Uterus (tissue), 4 donors: ENCODE measurements around the gene RBM6. TPM values are rescaled to one million over a fixed set of nuclear protein-coding genes. Genes with fewer than 3 reads are reported as not detected.

ENCODE experiments used
- DNase-seq, 2 donors: peaks; one replicate each; pipeline ENCODE4 v3.0.0-alpha.2; 2019 to 2020
- H3K27ac ChIP-seq, 2 donors: fragments of 200-600 bp; sonication (generic); 1 replicate in 1 of 2; 2 replicates in 1 of 2; pipeline ENCODE4 v1.5.1; 2016 to 2018
- H3K27me3 ChIP-seq, 2 donors: fragments of 200-600 bp; sonication (generic); one replicate each; pipeline ENCODE4 v1.5.1; 2018 to 2019; ENCODE audit warnings: control low read depth in 1 of 2
- H3K36me3 ChIP-seq, 2 donors: fragments of 200-600 bp; sonication (generic); one replicate each; pipeline ENCODE4 v1.5.1; 2019; ENCODE audit warnings: control low read depth in 1 of 2
- H3K4me1 ChIP-seq, 2 donors: fragments of 200-600 bp; sonication (generic); one replicate each; pipeline ENCODE4 v1.5.1; 2018 to 2019; ENCODE audit warnings: control low read depth in 1 of 2
- H3K4me3 ChIP-seq, 2 donors: fragments of 200-600 bp; sonication (generic); 1 replicate in 1 of 2; 2 replicates in 1 of 2; pipeline ENCODE4 v1.5.1; 2018 to 2019; ENCODE audit warnings: mild to moderate bottlenecking in 1 of 2
- H3K9me3 ChIP-seq, 2 donors: fragments of 200-600 bp; sonication (generic); one replicate each; pipeline ENCODE4 v1.5.1; 2019; ENCODE audit warnings: control low read depth in 1 of 2
- POLR2A ChIP-seq, 2 donors: fragments of 450-650 bp; IDR thresholded peaks; one replicate each; pipeline ENCODE4 v1.6.1; 2016; ENCODE audit warnings: antibody characterized with exemption in 2 of 2, mild to moderate bottlenecking in 1 of 2, moderate library complexity in 1 of 2
- intact Hi-C: fragments of 100-400 bp; cut with DNase I; formaldehyde crosslinking; loops from one replicate; pipeline ENCODE4 v1.15.1; 2023; ENCODE audit warnings: low total_unique reads
- total RNA-seq, 4 donors: library from RNA; depleted of rRNA in 3 of 4; stranded (reverse); fragments of >200 nt in 3 of 4; gene quantifications; one replicate each; pipeline versions ENCODE4 v1.1.0 to v1.2.4, GENCODE V29; 2014 to 2023
- TF ChIP-seq, protein P1 (sequence below), 4 experiments: fragments of 200-600 bp in 2 of 4; fragments of 450-650 bp in 2 of 4; sonication (generic) in 2 of 4; IDR thresholded peaks; one replicate each; pipeline ENCODE4 v1.5.1; 2016 to 2019; ENCODE audit warnings: antibody characterized with exemption in 4 of 4, mild to moderate bottlenecking in 2 of 4, moderate library complexity in 1 of 4
- donor health status: DM: yes; HTN: yes; CAD: no.

RBM6 gene
- total RNA-seq, 4 donors from 2014 or later = 63.2 to 143 (median 116) TPM

DNA sequence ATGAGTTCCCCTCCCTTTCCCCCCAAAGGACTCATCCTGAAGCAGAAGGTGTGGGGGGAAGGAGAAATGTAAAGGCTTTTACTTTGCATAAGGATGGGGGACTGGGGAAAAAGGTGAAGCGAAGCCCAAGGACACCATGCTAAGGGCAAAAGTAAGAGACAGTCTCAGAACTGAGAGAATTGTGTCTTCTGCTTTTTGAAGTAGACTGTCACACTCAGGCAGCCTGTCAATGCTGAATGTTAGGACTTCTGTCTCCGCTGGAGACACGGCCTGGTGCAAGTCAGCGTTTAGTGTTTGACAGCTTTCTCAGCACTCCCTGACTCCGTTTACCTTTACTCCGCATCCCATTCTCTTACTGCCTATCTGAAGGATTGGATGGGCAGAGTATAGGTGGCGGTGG, 162.6 kb downstream of the RBM6 start:
- no peak for DNase-seq
- Histone ChIP-seq H3K36me3 (no peaks in the 10 kb centered on the region), H3K4me1 (no peaks in the 10 kb centered on the region), H3K4me3 (no peak overlapping the region), H3K27ac (no peak overlapping the region), H3K27me3 (no peaks in the 10 kb centered on the region), H3K9me3 (no peaks in the 10 kb centered on the region)
- no peak for TF ChIP-seq POLR2A (IDR thresholded peaks at IDR 0.05)
- TF ChIP-seq, protein P1, sequence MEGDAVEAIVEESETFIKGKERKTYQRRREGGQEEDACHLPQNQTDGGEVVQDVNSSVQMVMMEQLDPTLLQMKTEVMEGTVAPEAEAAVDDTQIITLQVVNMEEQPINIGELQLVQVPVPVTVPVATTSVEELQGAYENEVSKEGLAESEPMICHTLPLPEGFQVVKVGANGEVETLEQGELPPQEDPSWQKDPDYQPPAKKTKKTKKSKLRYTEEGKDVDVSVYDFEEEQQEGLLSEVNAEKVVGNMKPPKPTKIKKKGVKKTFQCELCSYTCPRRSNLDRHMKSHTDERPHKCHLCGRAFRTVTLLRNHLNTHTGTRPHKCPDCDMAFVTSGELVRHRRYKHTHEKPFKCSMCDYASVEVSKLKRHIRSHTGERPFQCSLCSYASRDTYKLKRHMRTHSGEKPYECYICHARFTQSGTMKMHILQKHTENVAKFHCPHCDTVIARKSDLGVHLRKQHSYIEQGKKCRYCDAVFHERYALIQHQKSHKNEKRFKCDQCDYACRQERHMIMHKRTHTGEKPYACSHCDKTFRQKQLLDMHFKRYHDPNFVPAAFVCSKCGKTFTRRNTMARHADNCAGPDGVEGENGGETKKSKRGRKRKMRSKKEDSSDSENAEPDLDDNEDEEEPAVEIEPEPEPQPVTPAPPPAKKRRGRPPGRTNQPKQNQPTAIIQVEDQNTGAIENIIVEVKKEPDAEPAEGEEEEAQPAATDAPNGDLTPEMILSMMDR (IDR thresholded peaks at IDR 0.05) = no peak
- intact Hi-C loops = no loop called here

DNA sequence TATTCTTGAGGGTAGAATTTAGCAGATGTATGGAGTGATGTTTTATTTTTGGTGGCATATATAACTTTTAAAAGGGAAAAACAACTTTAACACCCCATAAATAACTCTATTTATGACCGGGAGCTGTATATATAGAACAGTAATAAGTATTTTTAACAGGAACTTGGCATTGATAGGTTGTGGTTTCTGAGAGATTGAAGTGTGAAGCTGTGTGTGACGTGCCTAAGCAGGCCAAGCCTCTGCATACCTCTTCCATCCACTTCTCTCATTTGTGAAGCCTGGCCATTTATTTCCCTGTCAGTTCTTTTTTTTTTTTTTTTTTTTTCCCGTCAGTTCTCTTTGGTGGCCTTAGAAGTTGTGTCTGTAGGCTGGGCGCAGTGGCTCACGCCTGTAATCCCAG, 171.8 kb downstream of the RBM6 start:
- no peaks in the 10 kb centered on the region for H3K27me3 ChIP-seq
- no peaks in the 10 kb centered on the region for H3K36me3 ChIP-seq
- TF ChIP-seq POLR2A (IDR thresholded peaks at IDR 0.05) = no peak
- TF ChIP-seq, protein P1 (IDR thresholded peaks at IDR 0.05) = no peak
- H3K4me1 ChIP-seq = no peaks in the 10 kb centered on the region
- intact Hi-C loops = no loop called here
- H3K9me3 ChIP-seq = no peaks in the 10 kb centered on the region
- H3K4me3 ChIP-seq = no peak overlapping the region
- H3K27ac ChIP-seq = no peak overlapping the region
- DNase-seq = no peak

DNA sequence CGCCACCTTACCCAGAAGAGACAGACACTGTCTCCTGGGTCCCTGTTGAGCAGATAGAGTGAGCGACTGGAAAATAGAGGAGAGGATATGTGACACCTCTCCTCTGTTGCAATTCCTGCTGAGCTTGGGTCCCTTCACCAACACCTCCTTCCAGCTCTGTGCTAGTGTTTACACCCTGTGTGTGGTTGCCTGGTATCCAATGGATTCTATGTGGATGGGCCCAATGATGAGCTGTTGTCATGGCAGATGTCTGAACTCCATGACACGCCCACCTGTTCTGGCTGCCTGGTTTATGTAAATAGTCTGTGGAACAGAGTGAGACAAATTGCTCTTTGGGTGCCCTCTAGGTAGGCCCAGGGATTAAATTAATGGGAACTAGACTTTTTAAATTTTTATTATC, 172.5 kb downstream of the RBM6 start:
- no peaks in the 10 kb centered on the region for H3K4me1 ChIP-seq
- intact Hi-C loops = no loop called here
- no peak for TF ChIP-seq POLR2A (IDR thresholded peaks at IDR 0.05)
- TF ChIP-seq, protein P1 (IDR thresholded peaks at IDR 0.05) = no peak
- no peak overlapping the region for H3K27ac ChIP-seq
- H3K9me3 ChIP-seq = no peaks in the 10 kb centered on the region
- no peak for DNase-seq
- no peak overlapping the region for H3K4me3 ChIP-seq
- no peaks in the 10 kb centered on the region for H3K27me3 ChIP-seq
- H3K36me3 ChIP-seq = no peaks in the 10 kb centered on the region

DNA sequence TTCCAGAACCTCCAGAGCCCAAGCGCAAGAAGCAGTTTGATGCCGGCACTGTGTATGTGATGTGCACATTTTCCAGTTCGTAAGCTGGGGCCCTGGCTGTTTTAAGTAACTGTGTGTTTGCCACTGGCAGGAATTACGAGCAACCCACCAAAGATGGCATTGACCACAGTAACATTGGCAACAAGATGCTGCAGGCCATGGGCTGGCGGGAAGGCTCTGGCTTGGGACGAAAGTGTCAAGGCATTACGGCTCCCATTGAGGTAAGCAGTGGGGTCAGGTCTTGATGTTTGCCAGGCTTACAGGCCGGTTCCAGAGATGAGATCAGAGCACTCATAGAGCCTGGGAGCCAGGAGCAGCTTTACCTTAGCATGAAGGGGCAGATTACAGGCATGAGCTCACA, 177.2 kb downstream of the RBM6 start:
- DNase-seq = no peak
- Histone ChIP-seq H3K4me1 (peaks cover 0 to 3% of the 10 kb centered on the region in 2 donors), H3K27ac (no peak overlapping the region), H3K36me3 (no peaks in the 10 kb centered on the region), H3K4me3 (no peak overlapping the region), H3K27me3 (no peaks in the 10 kb centered on the region), H3K9me3 (no peaks in the 10 kb centered on the region)
- intact Hi-C loops = no loop called here
- TF ChIP-seq POLR2A (IDR thresholded peaks at IDR 0.05) = no peak
- TF ChIP-seq, protein P1 (IDR thresholded peaks at IDR 0.05) = no peak

DNA sequence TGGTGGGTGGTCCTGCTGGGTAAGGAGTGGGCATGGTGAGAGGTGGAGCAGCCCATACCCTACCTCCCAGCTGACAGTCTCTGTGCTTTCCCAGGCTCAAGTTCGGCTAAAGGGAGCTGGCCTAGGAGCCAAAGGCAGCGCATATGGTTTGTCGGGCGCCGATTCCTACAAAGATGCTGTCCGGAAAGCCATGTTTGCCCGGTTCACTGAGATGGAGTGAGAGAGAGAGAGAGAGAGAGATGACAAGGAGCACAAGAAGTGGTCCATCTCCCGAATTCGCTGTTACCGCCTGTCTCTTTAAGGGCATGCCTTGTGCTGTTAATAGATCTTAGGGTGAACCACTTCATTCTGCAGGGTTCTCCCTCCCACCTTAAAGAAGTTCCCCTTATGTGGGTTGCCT, 178.3 kb downstream of the RBM6 start:
- TF ChIP-seq POLR2A (IDR thresholded peaks at IDR 0.05) = no peak
- TF ChIP-seq, protein P1 (IDR thresholded peaks at IDR 0.05) = no peak
- intact Hi-C loops = no loop called here
- no peaks in the 10 kb centered on the region for H3K27me3 ChIP-seq
- DNase-seq = no peak
- H3K27ac ChIP-seq = no peak overlapping the region
- H3K4me3 ChIP-seq = no peak overlapping the region
- peaks cover 0 to 3% of the 10 kb centered on the region in 2 donors for H3K4me1 ChIP-seq
- H3K36me3 ChIP-seq = no peaks in the 10 kb centered on the region
- H3K9me3 ChIP-seq = no peaks in the 10 kb centered on the region
